ENCODE results near the gene PGGHG. TPM values are rescaled to one million over a fixed set of nuclear protein-coding genes. Genes with fewer than 3 reads are reported as not detected.

Gene PGGHG
- polyA plus RNA-seq, 3 donors: 1.6 to 82.9 (median 2.1) TPM

DNA sequence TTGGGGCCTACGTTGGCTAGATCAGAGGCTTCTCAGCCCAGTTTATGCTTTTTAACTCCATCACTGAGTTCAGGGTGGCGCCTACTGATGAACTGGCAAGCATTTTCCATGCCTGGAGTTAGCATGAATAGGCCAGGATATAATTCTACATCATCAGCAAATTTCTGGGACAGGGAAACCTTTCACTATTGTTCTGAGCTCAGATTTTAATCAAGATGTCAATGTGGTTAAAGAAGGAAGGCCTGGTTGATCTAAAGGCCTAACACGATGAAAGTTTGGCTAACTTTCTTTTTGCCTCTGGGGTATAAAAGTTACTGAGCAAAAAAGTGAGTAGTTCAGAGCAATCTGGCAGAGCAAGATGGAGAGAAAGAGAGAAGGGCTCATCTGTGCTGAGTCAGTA lies 53.4 kb downstream of the PGGHG start:
- Mint-ChIP-seq H3K9me3 (peaks cover 0 to 4% (median 0%) of the 10 kb centered on the region in 7 donors), H3K4me3 (no peak overlapping the region), H3K27ac (peak overlapping the region in 1 of 7 donors; percentile 4), H3K4me1 (peaks cover 7% of the 10 kb centered on the region), H3K36me3 (no peaks in the 10 kb centered on the region), H3K27me3 (ENCODE audit: low read depth in 3 of 3) (peaks cover 5 to 11% (median 9%) of the 10 kb centered on the region in 3 donors)
- H3K4me1 ChIP-seq (ENCODE audit: control insufficient read depth in 1 of 2, insufficient read depth in 2 of 2, low read length in 2 of 2): no peaks in the 10 kb centered on the region
- no peak overlapping the region for H2AFZ ChIP-seq (ENCODE audit: insufficient read depth, low read depth, low read length, poor library complexity, severe bottlenecking)
- H3K4me3 ChIP-seq (replicated peaks in 1 of 3; ENCODE audit: low read depth in 2 of 3, low read length in 3 of 3): no peak overlapping the region
- TF ChIP-seq, protein P1, sequence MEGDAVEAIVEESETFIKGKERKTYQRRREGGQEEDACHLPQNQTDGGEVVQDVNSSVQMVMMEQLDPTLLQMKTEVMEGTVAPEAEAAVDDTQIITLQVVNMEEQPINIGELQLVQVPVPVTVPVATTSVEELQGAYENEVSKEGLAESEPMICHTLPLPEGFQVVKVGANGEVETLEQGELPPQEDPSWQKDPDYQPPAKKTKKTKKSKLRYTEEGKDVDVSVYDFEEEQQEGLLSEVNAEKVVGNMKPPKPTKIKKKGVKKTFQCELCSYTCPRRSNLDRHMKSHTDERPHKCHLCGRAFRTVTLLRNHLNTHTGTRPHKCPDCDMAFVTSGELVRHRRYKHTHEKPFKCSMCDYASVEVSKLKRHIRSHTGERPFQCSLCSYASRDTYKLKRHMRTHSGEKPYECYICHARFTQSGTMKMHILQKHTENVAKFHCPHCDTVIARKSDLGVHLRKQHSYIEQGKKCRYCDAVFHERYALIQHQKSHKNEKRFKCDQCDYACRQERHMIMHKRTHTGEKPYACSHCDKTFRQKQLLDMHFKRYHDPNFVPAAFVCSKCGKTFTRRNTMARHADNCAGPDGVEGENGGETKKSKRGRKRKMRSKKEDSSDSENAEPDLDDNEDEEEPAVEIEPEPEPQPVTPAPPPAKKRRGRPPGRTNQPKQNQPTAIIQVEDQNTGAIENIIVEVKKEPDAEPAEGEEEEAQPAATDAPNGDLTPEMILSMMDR (IDR thresholded peaks at IDR 0.05): no peak
- H3K79me2 ChIP-seq (ENCODE audit: insufficient read depth, low read length): no peaks in the 10 kb centered on the region
- H3K36me3 ChIP-seq (replicated peaks in 1 of 2; ENCODE audit: control insufficient read depth in 1 of 2, insufficient read depth in 2 of 2, low read length in 2 of 2): no peaks in the 10 kb centered on the region
- no peaks in the 10 kb centered on the region for H3K9me3 ChIP-seq (replicated peaks in 1 of 2; ENCODE audit: control insufficient read depth in 1 of 2, insufficient read depth in 1 of 2, low read length in 2 of 2)
- H3K27me3 ChIP-seq (ENCODE audit: control insufficient read depth in 2 of 2, insufficient read depth in 2 of 2, low read length in 2 of 2): no peaks in the 10 kb centered on the region
- no peak for DNase-seq
- intact Hi-C loops (cut with micrococcal nuclease): no loop called here
- no peak overlapping the region for H3K9ac ChIP-seq (ENCODE audit: insufficient read depth, low read length, poor library complexity, severe bottlenecking)
- H3K4me2 ChIP-seq (replicated peaks; ENCODE audit: extremely low read depth, low read length, poor library complexity, severe bottlenecking): no peak overlapping the region
- WGBS (ENCODE audit: insufficient coverage): 58% methylated on average over 2 of the region's 3 CpGs
- H3K27ac ChIP-seq (ENCODE audit: low read depth in 1 of 2, low read length in 2 of 2): no peak overlapping the region
- H4K20me1 ChIP-seq (ENCODE audit: insufficient read depth, low read length): no peaks in the 10 kb centered on the region

DNA sequence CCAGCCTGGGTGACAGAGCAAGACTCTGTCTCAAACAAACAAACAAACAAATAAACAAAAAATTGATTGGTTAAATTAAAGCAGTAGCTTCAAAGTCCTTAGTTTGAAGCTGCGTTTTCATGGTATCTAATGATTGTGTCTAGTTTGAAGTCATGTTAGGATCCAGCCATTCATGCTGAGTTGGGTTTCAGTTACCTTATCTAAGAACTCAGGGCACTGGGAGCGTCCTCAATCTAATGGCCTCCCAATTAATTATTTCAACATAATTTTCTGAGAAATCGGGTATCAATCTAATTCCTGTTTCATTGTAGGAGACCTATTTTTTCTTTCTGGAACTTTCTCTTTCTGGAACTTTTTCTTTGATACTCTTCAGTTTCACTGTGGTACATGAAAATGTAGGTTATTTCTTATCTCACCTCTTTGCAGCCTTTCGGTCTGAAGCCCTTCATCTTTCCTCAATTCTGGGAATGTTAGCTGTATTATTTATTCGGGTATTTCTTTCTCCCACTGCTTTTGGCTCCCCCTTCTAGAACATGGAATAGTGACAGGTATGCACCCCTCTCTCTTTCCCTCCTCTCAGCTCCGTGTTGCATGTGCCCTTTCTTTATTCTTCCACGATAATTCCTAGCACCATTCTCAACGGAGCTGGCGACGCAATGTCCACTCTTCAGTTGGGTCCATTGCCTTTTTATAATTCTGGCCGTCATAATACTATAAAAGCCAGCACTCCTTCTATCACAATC lies 56.1 kb downstream of the PGGHG start:
- 100% methylated on average over 6 of the region's 11 CpGs for WGBS (ENCODE audit: insufficient coverage)
- Mint-ChIP-seq H3K36me3 (no peaks in the 10 kb centered on the region), H3K27ac (peak overlapping the region in 1 of 7 donors; percentile 10), H3K4me3 (no peak overlapping the region), H3K27me3 (ENCODE audit: low read depth in 3 of 3) (peaks cover 5 to 21% (median 16%) of the 10 kb centered on the region in 3 donors), H3K4me1 (peaks cover 11% of the 10 kb centered on the region), H3K9me3 (peaks cover 0 to 4% (median 0%) of the 10 kb centered on the region in 7 donors)
- TF ChIP-seq, protein P1 (IDR thresholded peaks at IDR 0.05): no peak
- Histone ChIP-seq H3K27ac (ENCODE audit: low read depth in 1 of 2, low read length in 2 of 2) (no peak overlapping the region), H3K4me3 (replicated peaks in 1 of 3; ENCODE audit: low read depth in 2 of 3, low read length in 3 of 3) (no peak overlapping the region), H4K20me1 (ENCODE audit: insufficient read depth, low read length) (no peaks in the 10 kb centered on the region), H3K9me3 (replicated peaks in 1 of 2; ENCODE audit: control insufficient read depth in 1 of 2, insufficient read depth in 1 of 2, low read length in 2 of 2) (no peaks in the 10 kb centered on the region), H3K79me2 (ENCODE audit: insufficient read depth, low read length) (no peaks in the 10 kb centered on the region), H3K36me3 (replicated peaks in 1 of 2; ENCODE audit: control insufficient read depth in 1 of 2, insufficient read depth in 2 of 2, low read length in 2 of 2) (no peaks in the 10 kb centered on the region), H3K4me1 (ENCODE audit: control insufficient read depth in 1 of 2, insufficient read depth in 2 of 2, low read length in 2 of 2) (peaks cover 3 to 6% of the 10 kb centered on the region in 2 donors), H3K9ac (ENCODE audit: insufficient read depth, low read length, poor library complexity, severe bottlenecking) (no peak overlapping the region), H3K4me2 (replicated peaks; ENCODE audit: extremely low read depth, low read length, poor library complexity, severe bottlenecking) (no peak overlapping the region), H3K27me3 (ENCODE audit: control insufficient read depth in 2 of 2, insufficient read depth in 2 of 2, low read length in 2 of 2) (no peaks in the 10 kb centered on the region), H2AFZ (ENCODE audit: insufficient read depth, low read depth, low read length, poor library complexity, severe bottlenecking) (no peak overlapping the region)
- intact Hi-C loops (cut with micrococcal nuclease): no loop called here
- no peak for DNase-seq

Small RNA genes within 50 kb of the gene (small RNA-seq; reads per million reads assigned to genes)
- not detected for gene AC136475.6 (ENCODE audit: insufficient read length, low read depth)

Other genes with a start within 250 kb of the PGGHG start
- gene SCGB1C1, start 96.0 kb upstream of the PGGHG start, polyA plus RNA-seq: not detected
- 10 to 100 TPM in 2 of 3 donors, 1 to 10 TPM in 1; 9.5 to 37.3 (median 29.3) TPM for gene BET1L, start 81.7 kb upstream of the PGGHG start, polyA plus RNA-seq
- 10 to 100 TPM; 51.1 to 79.1 (median 56.5) TPM for gene RIC8A, start 81.4 kb upstream of the PGGHG start, polyA plus RNA-seq
- gene SIRT3, start 52.8 kb upstream of the PGGHG start, polyA plus RNA-seq: 10 to 100 TPM in 1 of 3 donors, 1 to 10 TPM in 2; 4.3 to 23.7 (median 4.3) TPM
- gene PSMD13, start 52.1 kb upstream of the PGGHG start, polyA plus RNA-seq: 100 to 1,000 TPM; 136 to 272 (median 218) TPM
- under 1 TPM; 0.10 to 0.51 (median 0.24) TPM for gene NLRP6, start 10.7 kb upstream of the PGGHG start, polyA plus RNA-seq
- not detected for gene IFITM5, start 10.4 kb downstream of the PGGHG start, polyA plus RNA-seq
- 1,000 to 10,000 TPM in 1 of 3 donors, 100 to 1,000 TPM in 2; 625 to 1,147 (median 705) TPM for gene IFITM2, start 18.7 kb downstream of the PGGHG start, polyA plus RNA-seq
- 10 to 100 TPM; 26.0 to 49.5 (median 36.3) TPM for gene IFITM1, start 24.9 kb downstream of the PGGHG start, polyA plus RNA-seq
- 100 to 1,000 TPM; 353 to 637 (median 445) TPM for gene IFITM3, start 31.7 kb downstream of the PGGHG start, polyA plus RNA-seq
- not detected for gene B4GALNT4, start 80.4 kb downstream of the PGGHG start, polyA plus RNA-seq
- gene PKP3, start 105.1 kb downstream of the PGGHG start, polyA plus RNA-seq: not detected
- 100 to 1,000 TPM in 1 of 3 donors, 10 to 100 TPM in 2; 62.8 to 125 (median 75.4) TPM for gene SIGIRR, start 125.9 kb downstream of the PGGHG start, polyA plus RNA-seq
- gene ANO9, start 152.9 kb downstream of the PGGHG start, polyA plus RNA-seq: under 1 TPM in 2 of 3 donors, not detected in 1; 0.18 to 0.24 TPM
- gene PTDSS2, start 161.2 kb downstream of the PGGHG start, polyA plus RNA-seq: 10 to 100 TPM in 2 of 3 donors, 1 to 10 TPM in 1; 9.3 to 18.3 (median 12.4) TPM
- gene RNH1, start 218.1 kb downstream of the PGGHG start, polyA plus RNA-seq: 100 to 1,000 TPM; 381 to 445 (median 443) TPM
- 10 to 100 TPM; 10.1 to 32.9 (median 10.3) TPM for gene HRAS, start 246.4 kb downstream of the PGGHG start, polyA plus RNA-seq
- gene LRRC56, start 248.4 kb downstream of the PGGHG start, polyA plus RNA-seq: under 1 TPM in 2 of 3 donors, not detected in 1; 0.09 to 0.68 TPM

Measured in CD14-positive monocyte (primary cell).